Coronary artery (tissue), 2 donors: ENCODE results near the gene ERLIN1.
"Not testable (repeated sequence)": the region's sequence is repeated elsewhere in the genome, so short reads cannot be mapped to it uniquely, and the experiment has no call there.

Source experiments
- DNase-seq: peaks from one replicate; pipeline ENCODE4 v3.0.0-alpha.2; 2017; ENCODE audit warnings: low spot score
- H3K27ac ChIP-seq, 2 donors: fragments of 200-600 bp; sonication (generic); one replicate each; pipeline ENCODE4 v1.5.1; 2016 to 2019
- H3K4me3 ChIP-seq: fragments of 200-600 bp; sonication (generic); 2 replicates; pipeline ENCODE4 v1.5.1; 2016; ENCODE audit warnings: mild to moderate bottlenecking, moderate library complexity
- TF ChIP-seq, protein P1 (sequence below): fragments of 200-600 bp; sonication (generic); IDR thresholded peaks from one replicate; pipeline ENCODE4 v1.5.1; 2019; ENCODE audit warnings: antibody characterized with exemption

The ERLIN1 gene

DNA sequence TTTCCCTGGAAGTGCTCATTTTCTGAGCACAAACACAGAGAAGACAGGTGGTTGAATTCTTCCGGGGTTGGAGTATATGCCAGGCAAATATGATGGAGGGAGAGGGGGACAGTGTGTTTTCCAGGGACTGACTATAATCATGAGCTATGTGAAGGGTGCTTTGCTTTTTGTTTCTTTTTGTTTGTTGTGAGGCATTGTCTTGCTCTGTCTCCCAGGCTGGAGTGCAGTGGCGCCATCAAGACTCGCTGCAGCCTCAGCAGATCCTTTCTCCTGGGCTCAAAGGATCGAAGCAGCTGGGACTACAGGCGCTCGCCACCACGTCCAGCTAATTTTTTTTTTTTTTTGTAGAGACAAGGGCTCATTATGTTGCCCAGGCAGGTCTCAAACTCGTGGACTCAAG is 56.9 kb downstream of the ERLIN1 start:
- TF ChIP-seq, protein P1, sequence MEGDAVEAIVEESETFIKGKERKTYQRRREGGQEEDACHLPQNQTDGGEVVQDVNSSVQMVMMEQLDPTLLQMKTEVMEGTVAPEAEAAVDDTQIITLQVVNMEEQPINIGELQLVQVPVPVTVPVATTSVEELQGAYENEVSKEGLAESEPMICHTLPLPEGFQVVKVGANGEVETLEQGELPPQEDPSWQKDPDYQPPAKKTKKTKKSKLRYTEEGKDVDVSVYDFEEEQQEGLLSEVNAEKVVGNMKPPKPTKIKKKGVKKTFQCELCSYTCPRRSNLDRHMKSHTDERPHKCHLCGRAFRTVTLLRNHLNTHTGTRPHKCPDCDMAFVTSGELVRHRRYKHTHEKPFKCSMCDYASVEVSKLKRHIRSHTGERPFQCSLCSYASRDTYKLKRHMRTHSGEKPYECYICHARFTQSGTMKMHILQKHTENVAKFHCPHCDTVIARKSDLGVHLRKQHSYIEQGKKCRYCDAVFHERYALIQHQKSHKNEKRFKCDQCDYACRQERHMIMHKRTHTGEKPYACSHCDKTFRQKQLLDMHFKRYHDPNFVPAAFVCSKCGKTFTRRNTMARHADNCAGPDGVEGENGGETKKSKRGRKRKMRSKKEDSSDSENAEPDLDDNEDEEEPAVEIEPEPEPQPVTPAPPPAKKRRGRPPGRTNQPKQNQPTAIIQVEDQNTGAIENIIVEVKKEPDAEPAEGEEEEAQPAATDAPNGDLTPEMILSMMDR = no peak
- H3K27ac ChIP-seq = no peak overlapping the region
- DNase-seq = no peak

DNA sequence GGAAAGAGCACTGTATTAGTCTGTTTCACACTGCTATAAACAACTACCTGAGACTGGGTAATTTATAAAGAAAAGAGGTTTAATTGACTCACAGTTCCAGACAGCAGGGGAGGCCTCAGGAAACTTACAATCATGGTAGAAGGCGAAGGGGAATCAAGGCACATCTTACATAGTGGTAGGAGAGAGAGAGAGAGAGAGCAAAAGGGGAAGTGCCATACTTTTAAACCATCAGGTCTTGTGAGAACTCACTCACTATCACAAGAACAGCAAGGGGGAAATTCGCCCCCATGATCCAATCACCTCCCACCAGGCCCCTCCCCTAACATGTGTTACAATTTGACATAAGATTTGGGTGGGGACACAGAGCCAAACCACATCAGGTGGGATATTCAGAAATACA is 60.5 kb downstream of the ERLIN1 start:
- not testable (repeated sequence) for H3K27ac ChIP-seq, DNase-seq, H3K4me3 ChIP-seq

More for the DNA sequence above, 56.9 kb downstream of the ERLIN1 start:
- no peak overlapping the region for H3K4me3 ChIP-seq

DNA sequence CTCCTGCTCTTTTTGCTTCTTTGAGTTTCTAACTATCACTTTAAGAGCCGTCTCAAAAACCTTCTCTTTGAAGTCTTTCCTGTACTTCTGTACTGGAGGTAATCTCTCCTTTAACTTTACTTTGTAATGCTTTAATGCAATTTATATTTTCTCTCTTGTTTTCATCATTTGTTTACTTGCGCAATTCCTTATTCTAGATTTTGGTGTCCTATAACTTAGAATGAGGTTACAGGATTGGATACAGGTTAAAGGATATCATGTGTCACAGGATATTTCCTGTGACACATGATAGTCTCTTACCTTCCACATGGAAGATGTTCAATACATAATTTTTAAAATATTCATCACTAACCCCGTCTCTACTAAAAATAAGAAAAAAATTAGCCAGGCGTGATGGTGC is 61.7 kb downstream of the ERLIN1 start:
- Histone ChIP-seq H3K4me3 (no peak overlapping the region), H3K27ac (no peak overlapping the region)
- no peak for DNase-seq
- TF ChIP-seq, protein P1 = no peak

DNA sequence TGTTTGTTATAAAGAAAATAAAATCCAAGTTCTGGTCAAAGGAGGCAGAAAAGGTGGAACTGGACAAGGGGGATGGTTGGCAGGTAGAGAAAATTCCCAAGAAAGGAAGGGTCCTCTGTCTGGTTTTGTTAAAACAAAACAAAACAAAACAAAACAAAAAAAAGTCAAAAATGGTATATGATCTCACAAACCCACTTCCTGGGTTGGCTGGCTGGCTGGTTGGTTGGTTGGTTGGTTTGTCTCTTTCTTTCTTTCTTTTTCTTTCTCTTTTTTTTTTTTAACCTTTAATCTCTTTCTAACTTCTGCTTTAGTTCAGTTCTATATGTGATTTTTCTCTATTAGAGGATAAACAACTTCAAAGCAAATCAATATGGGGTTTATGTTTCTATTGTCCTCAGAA is 63.0 kb downstream of the ERLIN1 start:
- no peak for DNase-seq
- H3K4me3 ChIP-seq = no peak overlapping the region
- H3K27ac ChIP-seq = no peak overlapping the region
- TF ChIP-seq, protein P1 = no peak

DNA sequence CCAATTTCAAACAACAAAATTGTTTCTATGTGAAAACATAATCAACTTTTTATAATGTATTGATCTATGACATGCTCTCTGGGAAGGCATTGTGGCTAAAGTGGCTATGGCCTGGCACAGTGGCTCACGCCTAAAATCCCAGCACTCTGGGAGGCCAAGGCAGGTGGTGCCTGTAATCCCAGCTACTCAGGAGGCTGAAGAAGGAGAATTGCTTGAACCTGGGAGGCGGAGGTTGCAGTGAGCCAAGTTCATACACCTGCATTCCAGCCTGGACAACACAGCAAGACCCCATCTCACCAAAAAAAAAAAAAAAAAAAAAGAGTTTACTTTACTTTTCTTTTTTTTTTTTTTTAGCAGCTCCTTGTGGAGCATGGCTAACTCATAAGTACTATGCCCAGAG is 65.3 kb downstream of the ERLIN1 start:
- no peak for DNase-seq
- H3K27ac ChIP-seq = no peak overlapping the region
- H3K4me3 ChIP-seq = no peak overlapping the region
- TF ChIP-seq, protein P1 = no peak

DNA sequence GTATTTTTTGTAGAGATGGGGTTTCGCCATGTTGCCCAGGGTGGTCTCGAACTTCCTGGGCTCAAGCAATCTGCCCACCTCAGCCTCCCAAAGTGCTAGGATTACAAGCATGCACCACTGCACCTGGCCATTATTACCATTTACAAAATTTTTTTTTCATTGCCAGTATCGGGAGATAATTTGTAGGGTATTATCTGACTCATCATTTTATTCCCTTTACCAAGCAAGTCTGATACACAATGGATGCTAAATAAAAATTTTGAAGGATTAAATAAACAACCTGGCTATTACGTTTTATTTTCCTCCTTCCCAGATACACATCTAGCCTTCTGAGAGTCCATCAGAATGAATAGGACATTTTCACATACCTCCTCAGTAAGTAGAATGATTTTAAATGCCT is 66.1 kb downstream of the ERLIN1 start:
- H3K4me3 ChIP-seq = no peak overlapping the region
- DNase-seq = no peak
- no peak overlapping the region for H3K27ac ChIP-seq
- TF ChIP-seq, protein P1 = no peak

DNA sequence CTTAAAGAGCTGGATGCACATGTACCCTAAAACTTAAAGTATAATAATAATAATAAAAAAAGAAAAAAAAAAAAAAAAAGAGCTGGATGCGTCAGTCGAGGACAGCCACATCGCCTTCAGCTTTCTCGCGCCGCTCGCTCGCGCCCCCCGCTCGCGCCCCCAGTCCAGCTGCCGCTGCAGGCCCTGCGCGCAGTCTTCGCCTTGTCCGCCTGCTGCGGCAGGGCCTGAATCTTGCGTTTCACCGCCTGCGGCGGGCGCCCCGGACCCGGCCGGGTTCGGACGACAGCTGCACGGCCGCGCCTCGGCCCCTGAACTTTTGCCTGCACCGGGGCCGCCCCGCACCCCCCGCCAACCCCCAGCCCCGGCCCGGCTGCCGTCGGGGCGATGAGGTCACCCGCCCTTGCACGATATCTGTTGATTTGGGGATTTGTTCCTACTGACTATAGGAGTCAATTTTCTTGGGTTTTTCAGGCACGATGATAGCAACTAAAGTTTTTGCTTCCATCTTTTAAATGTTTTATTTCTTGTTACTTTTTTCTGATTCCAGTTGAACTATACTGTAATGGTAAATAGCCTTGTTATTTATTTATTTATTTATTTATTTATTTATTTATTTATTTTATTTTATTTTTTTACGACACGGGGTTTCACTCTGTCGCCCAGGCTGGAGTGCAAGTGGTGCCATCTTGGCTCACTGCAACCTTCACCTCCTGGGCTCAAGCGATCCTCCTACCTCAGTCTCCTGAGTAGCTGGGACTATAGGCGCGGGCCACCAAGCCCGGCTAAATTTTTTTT is 70.7 kb downstream of the ERLIN1 start:
- DNase-seq = no peak
- TF ChIP-seq, protein P1 = no peak
- no peak overlapping the region for H3K4me3 ChIP-seq
- H3K27ac ChIP-seq = no peak overlapping the region
